ENCODE measurements around the gene FMN2.

Gene FMN2

GRCh38 chr1:240394353-240394752, 302.7 kb downstream of the FMN2 start:
- DNase-seq (ENCODE audit: low read depth in 2 of 2): no peak
- no peak overlapping the region for H3K4me3 ChIP-seq (replicated peaks in 1 of 2; ENCODE audit: low read depth in 2 of 2, low read length in 2 of 2)
- no peak for TF ChIP-seq CTCF (IDR thresholded peaks at IDR 0.05; ENCODE audit: low read depth, low read length)

GRCh38 chr1:240395336-240395735, 303.7 kb downstream of the FMN2 start:
- DNase-seq (ENCODE audit: low read depth in 2 of 2): no peak
- H3K4me3 ChIP-seq (replicated peaks in 1 of 2; ENCODE audit: low read depth in 2 of 2, low read length in 2 of 2): no peak overlapping the region
- TF ChIP-seq CTCF (IDR thresholded peaks at IDR 0.05; ENCODE audit: low read depth, low read length): no peak

- no peak for TF ChIP-seq CTCF (IDR thresholded peaks at IDR 0.05; ENCODE audit: low read depth, low read length)
- DNase-seq (ENCODE audit: low read depth in 2 of 2): peak; percentile 87 to 88
- no peak overlapping the region for H3K4me3 ChIP-seq (replicated peaks in 1 of 2; ENCODE audit: low read depth in 2 of 2, low read length in 2 of 2)
These were observed 307.7 kb downstream of the FMN2 start for GRCh38 chr1:240399381-240399780.

GRCh38 chr1:240401731-240402130, 310.0 kb downstream of the FMN2 start:
- H3K4me3 ChIP-seq (replicated peaks in 1 of 2; ENCODE audit: low read depth in 2 of 2, low read length in 2 of 2): no peak overlapping the region
- no peak for TF ChIP-seq CTCF (IDR thresholded peaks at IDR 0.05; ENCODE audit: low read depth, low read length)
- DNase-seq (ENCODE audit: low read depth in 2 of 2): peak in 1 of 2 donors; percentile 40

GRCh38 chr1:240402326-240402725, 310.6 kb downstream of the FMN2 start:
- TF ChIP-seq CTCF (IDR thresholded peaks at IDR 0.05; ENCODE audit: low read depth, low read length): no peak
- no peak overlapping the region for H3K4me3 ChIP-seq (replicated peaks in 1 of 2; ENCODE audit: low read depth in 2 of 2, low read length in 2 of 2)
- no peak for DNase-seq (ENCODE audit: low read depth in 2 of 2)

GRCh38 chr1:240404286-240404685, 312.6 kb downstream of the FMN2 start:
- no peak overlapping the region for H3K4me3 ChIP-seq (replicated peaks in 1 of 2; ENCODE audit: low read depth in 2 of 2, low read length in 2 of 2)
- DNase-seq (ENCODE audit: low read depth in 2 of 2): no peak
- no peak for TF ChIP-seq CTCF (IDR thresholded peaks at IDR 0.05; ENCODE audit: low read depth, low read length)

- no peak for TF ChIP-seq CTCF (IDR thresholded peaks at IDR 0.05; ENCODE audit: low read depth, low read length)
- peak overlapping the region in 1 of 2 donors; percentile 34 for H3K4me3 ChIP-seq (replicated peaks in 1 of 2; ENCODE audit: low read depth in 2 of 2, low read length in 2 of 2)
- no peak for DNase-seq (ENCODE audit: low read depth in 2 of 2)
These were observed 314.1 kb downstream of the FMN2 start for GRCh38 chr1:240405751-240406150.

Measured in cardiac fibroblast (primary cell).